HG03196 (cell line): ENCODE data around the gene ICA1L.
"Not testable (repeated sequence)": the region's sequence is repeated elsewhere in the genome, so short reads cannot be mapped to it uniquely, and the experiment has no call there.

ENCODE experiments used
- ATAC-seq: cut with Tn5 transposase; IDR thresholded peaks from one replicate; pipeline ENCODE4 v1.9.1; 2021; ENCODE audit not compliant: unreplicated experiment

ICA1L gene

DNA sequence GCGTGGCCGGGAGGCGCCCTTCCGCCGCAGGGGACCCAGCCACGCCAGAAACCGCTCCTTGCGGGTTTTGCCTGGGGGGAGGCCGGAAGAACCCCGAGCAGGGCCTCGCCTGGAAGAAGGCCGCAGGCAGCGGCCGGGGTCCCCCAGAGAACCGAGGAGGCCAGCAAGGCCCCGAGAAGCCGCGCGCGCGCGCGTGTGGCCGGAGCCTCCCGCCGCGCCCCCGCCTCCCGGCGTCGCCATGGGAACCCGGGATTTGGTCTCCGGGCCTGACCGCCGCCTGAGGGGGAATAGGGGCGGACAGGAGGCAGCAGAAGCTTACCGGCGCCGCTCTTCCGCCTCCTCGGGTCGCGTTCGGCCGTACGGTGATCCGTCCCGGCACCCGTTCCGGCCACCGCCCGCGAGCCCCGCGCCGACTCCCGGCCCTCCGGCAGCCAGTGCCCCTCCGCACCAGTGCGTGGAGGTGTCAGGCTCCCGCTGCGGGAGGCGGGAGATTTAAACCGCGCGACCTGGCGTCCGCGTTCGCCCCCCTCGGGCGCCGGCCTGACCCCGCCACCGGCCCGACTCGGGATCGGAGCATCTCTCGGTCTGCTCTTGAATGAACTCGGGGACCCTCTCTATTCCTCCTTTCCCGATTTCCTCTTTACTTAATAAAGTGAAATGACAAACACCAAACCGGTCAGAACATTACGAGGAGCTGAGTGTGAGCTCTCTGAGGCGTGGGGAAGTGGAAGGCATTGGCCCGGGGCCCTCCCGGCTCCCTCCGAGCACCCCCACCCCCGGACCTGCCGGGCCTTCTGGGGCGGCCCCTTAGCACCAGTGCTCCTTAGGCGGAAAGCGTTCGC lies at the start of gene ICA1L:
ICA1L (minus strand) TSS at position 467 of the 842 bp plus-strand sequence. CDS start 42,757 bp downstream, outside the sequence.
- peak; percentile 49 for ATAC-seq

GRCh38 chr2:202918860-202919259 lies 47.3 kb upstream of the ICA1L start:
- ATAC-seq, result no peak

DNA sequence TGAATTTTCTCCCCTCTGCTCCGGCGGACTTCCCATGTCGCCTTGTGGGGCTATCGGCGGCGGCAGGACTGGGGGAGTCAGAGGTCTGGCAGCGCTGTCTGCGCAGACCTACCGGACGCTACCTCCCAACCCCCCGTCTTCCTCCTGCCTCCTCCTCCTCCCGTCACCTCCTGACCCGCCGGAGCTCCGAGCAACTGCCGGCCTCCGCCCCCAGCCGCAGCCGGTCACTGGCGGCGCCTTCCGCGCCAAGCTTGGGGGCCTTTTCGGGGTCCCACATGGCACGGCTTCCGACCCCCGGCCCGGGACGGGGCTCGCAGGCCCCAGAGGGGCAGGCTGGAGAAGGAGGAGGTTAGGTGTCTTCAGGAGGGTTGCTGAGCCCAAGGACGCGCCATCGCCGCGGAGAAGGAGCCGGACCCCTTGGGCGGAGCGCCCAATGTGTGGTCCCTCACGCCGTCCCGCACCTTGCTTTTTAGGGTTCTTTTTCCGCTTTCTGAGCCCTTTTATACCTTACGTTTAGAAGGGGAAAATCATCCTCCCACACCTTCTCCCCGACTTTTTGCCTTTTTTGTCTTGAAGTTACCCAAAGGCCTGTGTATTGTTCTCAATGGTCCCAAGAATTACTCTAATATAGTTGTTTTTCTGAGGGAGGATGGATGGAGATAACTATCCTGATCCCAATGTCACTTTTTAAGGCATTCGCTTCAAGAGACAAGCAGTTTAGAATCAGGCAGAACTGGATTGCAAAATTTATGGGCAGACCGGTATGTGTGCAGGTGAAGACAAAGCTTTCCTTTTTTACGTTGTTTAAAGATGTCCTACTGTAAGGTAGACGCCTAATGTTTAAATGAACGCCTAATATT lies 41.0 kb upstream of the ICA1L start:
- ATAC-seq, result peak; percentile 48

DNA sequence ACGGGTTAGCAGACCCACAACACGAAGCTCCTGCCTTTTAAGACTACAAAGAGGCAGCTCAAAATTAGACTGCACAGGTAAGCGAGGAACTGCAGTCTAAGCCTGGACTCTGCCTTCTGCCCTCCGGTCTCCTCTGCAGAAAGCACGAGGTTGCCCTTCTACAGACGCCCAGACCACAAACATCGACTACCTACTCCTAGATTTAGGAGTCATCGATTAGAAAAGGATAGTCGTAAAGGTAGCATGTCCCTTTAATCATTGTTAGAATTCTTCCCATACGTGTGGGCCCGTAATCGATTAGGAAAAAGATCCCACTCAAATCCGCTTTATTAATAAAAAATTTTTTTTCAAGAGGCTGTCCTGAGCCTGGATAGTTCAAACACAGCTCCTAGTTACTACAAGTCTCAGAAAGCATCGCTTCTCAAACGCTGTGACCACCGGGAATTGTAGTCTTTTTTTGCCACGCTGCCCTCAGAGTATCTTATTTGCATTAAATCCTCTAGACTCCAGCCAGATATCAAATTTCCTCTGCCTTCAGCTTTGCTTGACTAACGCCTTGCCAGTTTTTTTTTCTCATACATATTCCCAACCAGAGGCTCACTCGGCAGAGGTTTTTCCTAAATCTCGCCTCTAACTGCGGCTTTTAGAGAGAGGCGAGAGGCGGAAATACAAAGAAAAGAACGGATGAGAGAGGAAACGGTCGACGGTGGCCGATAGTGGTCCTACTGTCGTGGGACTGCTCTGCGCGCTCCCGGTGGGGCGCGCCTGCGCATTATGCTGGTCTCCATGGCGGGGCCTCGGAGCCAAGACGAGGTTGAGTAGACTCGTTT lies 40.2 kb upstream of the ICA1L start, which contains the start of the genes CARF and WDR12:
CARF (plus strand) TSS at position 764 of the 830 bp plus-strand sequence. CDS start 29,628 bp downstream, outside the sequence.
WDR12 (minus strand) TSS at position 162 of the 830 bp plus-strand sequence. CDS start 197 bp downstream, outside the sequence.
- peak; percentile 73 for ATAC-seq

DNA sequence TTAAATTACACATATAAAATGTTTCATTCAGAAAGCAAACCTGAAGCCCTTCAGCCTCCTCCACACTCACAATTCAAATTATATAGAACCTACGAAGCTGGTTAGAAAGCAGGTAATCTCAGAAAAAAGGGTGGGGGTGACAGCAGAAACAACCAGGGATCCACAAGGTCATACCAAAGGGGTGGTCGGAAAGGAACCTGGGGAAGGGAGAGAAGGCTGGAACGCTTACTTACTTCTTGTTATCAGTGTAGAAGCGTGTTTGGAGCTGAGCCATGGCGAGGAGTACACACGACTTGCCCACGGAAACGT lies 39.6 kb upstream of the ICA1L start:
- no peak for ATAC-seq

GRCh38 chr2:202910698-202911097 lies 39.1 kb upstream of the ICA1L start:
- no peak for ATAC-seq

- ATAC-seq, result not testable (repeated sequence)
Measured at GRCh38 chr2:202910250-202910649, 38.7 kb upstream of the ICA1L start.

DNA sequence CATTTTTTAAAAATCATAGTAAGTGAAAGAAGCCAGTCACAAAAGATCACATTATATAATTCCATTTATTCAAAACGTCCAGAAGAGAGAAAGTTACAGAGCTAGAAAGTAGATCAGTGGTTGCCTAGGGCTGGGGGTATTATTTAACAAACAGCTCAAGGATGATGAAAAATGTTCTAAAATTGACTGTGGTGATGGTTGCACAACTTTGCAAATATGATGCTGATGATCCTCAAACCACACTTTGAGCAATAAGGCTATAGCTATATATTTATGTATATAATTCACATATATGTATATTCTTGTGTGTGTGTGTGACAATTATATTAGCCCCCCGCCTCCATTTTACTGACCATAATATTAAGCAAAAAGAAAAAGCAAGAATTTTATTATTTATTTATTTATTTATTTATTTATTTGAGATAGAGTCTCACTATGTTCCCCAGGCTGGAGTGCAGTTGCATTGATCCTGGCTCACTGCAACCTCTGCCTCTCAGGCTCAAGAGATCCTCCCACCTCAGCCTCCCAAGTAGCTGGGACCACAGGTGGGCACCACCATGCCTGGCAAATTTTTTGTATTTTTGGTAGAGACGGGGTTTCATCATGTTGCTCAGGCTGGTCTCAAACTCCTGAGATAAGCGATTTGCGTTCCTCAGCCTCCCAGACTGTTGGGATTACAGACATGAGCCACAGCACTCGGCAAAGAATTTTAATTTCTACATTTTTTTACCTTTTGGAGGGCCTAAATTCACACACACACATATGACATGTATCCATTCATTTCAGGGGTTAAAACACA lies 38.0 kb upstream of the ICA1L start:
- ATAC-seq, result no peak

GRCh38 chr2:202908186-202908585 lies 36.6 kb upstream of the ICA1L start:
- ATAC-seq, result no peak

DNA sequence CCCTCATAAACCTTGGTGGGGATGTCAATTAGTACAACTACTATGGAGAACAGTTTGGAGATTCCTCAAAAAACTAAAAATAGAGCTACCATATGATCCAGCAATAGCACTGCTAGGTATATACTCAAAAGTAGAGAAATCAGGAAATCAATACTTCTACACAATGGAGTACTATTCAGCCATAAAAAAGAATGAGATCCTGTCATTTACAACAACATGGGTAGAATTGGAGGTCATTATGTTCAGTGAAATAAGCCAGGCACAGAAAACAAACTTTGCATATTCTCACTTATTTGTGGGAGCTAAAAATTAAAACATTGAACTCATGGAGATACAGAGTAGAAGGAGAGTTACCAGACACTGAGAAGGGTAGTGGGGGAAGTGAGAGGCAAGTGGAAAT lies 33.9 kb upstream of the ICA1L start:
- ATAC-seq, result not testable (repeated sequence)

- ATAC-seq, result no peak
Measured at GRCh38 chr2:202885190-202885589, 13.6 kb upstream of the ICA1L start.

DNA sequence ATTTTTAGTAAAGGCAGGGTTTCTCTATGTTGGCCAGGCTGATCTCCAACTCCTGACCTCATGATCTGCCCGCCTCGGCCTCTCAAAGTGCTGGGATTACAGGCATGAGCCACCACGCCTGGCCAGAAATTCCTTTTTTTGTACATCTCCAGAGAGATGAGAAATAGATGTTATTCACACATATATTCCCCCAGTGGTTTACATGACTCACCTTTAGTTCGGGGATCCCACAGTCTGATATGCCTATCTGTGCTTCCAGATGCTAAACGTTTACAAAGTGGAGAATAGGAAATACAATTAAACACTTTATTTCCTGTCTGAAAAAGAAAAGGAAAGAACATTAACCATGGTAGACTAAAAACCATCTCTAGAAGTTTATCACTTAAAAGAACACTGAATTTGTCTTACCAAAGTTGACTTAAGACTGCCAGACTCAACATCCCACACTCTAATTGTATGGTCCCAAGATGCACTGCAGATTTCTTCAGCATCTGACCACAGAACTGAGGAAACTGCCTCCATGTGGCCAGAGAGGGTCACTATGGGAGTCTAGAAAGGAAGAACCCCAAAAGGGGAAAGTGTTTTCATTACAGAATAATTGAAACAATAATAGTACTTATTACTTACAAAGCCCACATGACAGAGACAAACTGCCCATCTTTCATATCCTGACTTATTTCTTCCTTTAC lies 12.6 kb upstream of the ICA1L start:
- no peak for ATAC-seq

DNA sequence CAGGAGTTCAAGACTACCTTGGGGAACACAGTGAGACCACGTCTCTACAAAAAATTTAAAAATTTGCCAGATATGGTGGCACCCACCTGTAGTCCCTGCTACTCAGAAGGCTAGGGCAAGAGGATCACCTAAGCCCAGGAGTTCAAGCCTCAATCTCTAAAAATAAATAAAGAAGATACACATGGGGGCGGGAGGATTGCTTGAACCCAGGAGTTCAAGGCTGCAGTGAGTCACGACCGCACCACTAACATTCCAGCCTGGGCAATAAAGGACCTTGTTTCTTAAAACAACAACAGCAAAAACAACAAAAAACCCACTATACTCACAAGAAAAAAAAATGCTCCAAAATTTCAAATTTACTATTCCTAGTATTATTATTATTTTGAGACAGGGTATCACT lies 10.0 kb upstream of the ICA1L start:
- no peak for ATAC-seq

DNA sequence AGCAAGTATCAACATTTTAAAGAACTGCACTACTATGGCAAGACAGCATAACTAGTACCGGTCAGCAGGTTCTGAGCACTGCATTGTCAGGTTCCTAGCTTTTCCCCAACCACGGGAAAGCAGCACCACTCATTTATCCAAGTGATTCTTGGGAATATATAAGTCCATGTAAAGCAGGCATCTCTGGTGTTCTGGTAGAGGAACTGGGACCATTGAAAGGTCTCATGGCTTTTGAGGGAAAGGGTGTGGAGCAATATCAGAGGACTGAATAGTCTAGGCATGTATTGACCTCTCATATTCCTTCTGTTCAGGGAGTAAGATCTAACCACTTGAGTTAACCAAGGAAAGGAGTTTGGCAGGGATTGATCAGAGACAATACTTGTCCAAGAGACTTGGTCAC lies 6.1 kb upstream of the ICA1L start:
- no peak for ATAC-seq

DNA sequence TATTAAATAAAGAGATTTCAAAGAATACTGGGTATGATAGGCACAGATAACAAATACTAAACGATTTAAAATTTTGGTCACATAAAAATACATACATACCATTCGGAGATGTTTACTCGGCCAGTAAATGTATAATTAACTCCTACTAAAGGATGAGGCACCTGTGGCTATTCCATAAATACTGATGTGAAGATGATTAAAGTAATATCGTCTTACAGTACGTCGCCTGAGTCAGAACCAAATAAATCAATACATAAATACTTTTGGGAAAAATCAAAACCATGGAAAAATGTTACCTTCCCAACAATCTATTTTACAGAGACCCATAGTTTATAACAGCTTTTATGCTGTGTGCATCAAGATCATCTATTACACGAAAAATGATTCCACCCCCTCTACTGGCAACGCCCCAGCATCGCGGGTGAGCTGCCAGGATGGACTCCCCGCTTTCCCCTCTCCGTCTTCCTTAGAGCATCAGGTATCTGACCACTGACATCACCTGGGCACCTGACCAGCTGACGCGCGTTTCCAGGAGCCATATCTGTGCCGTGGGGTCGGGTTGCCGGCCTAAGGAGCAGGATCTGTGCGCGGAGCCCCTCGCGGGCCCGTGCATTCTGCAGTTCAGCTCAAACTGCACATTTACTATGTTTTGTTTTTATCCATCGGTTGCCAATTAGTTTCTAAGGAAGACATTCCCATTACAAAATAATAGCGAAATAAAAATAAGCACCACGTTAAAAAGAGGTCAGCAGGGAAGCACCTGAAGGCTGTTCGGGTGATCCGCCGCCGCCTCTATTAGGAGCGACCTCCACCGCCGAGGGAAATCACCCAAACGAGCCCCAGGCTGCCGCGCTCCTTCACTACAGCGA lies 901 bp downstream of the ICA1L start:
- ATAC-seq, result peak; percentile 67

GRCh38 chr2:202861987-202862386 lies 9.6 kb downstream of the ICA1L start:
- ATAC-seq, result no peak

DNA sequence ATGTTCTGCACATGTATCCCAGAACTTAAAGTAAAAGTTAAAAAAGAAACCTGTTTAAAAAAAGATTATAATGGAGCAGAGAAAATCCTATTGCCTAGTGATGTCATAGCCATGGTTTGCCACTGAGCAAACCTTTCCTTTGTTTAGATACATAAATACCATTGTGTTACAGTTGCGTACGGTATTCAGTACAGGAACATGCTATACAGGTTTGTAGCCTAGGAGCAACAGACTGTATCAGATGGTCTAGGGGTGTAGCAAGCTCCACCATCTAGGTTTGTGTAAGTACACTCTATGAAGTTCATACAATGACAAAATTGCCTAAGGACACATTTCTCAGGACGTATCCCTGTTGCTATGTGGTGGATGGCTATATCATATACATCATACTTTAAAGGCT lies 13.0 kb downstream of the ICA1L start:
- ATAC-seq, result no peak

DNA sequence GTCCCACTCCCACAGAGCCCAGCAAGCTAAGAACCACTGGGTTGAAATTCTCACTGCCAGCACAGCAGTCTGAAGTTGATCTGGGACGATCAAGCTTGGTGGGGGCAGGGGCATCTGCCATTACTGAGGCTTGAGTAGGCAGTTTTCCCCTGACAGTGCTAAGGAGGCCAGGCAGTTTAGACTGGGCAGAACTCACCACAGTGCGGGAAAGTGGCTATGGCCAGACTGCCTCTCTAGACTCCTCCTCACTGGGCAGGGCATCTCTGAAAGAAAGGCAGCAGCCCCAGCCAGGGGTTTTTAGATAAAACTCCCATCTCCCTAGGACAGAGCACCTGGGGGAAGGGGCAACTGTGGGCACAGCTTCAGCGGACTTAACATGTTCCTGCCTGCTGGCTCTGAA lies 22.2 kb downstream of the ICA1L start:
- not testable (repeated sequence) for ATAC-seq

GRCh38 chr2:202848813-202849212 lies 22.8 kb downstream of the ICA1L start:
- no peak for ATAC-seq
